ENCODE results near the gene IMPA2.
A peak's percentile ranks its signal among the peaks of the same experiment; 100 is the strongest.
"Not testable (repeated sequence)": the region's sequence is repeated elsewhere in the genome, so short reads cannot be mapped to it uniquely, and the experiment has no call there.

The IMPA2 gene

GRCh38 chr18:12056034-12056883, 75.0 kb downstream of the IMPA2 start:
- intact Hi-C loops (cut with DNase I): no loop called here
- peak in 1 of 42 donors; percentile 38 for DNase-seq

- intact Hi-C loops (cut with DNase I): no loop called here
- no peak for DNase-seq
Measured at GRCh38 chr18:12056884-12057402, 75.6 kb downstream of the IMPA2 start.

GRCh38 chr18:12057419-12058039, 76.2 kb downstream of the IMPA2 start:
- peak in 1 of 42 donors; percentile 34 for DNase-seq
- intact Hi-C loops (cut with DNase I): no loop called here

GRCh38 chr18:12059334-12060181, 78.3 kb downstream of the IMPA2 start:
- intact Hi-C loops (cut with DNase I): no loop called here
- no peak for DNase-seq

- intact Hi-C loops (cut with DNase I): no loop called here
- no peak for DNase-seq
Measured at GRCh38 chr18:12060182-12060870, 79.0 kb downstream of the IMPA2 start.

GRCh38 chr18:12061685-12062084, 80.4 kb downstream of the IMPA2 start:
- no peak for DNase-seq
- intact Hi-C loops (cut with DNase I): no loop called here

GRCh38 chr18:12062974-12063373, 81.7 kb downstream of the IMPA2 start:
- intact Hi-C loops (cut with DNase I): no loop called here
- no peak for DNase-seq

GRCh38 chr18:12064086-12064763, 82.9 kb downstream of the IMPA2 start:
- intact Hi-C loops (cut with DNase I): no loop called here
- no peak for DNase-seq

GRCh38 chr18:12065397-12065796, 84.1 kb downstream of the IMPA2 start:
- DNase-seq: no peak
- intact Hi-C loops (cut with DNase I): no loop called here

- no peak for DNase-seq
- intact Hi-C loops (cut with DNase I): no loop called here
Measured at GRCh38 chr18:12066910-12067511, 85.7 kb downstream of the IMPA2 start.

GRCh38 chr18:12067671-12068070, 86.4 kb downstream of the IMPA2 start:
- no peak for DNase-seq
- intact Hi-C loops (cut with DNase I): no loop called here

GRCh38 chr18:12068316-12068949, 87.1 kb downstream of the IMPA2 start:
- intact Hi-C loops (cut with DNase I); DNase-seq: not testable (repeated sequence)

GRCh38 chr18:12068950-12069320, 87.6 kb downstream of the IMPA2 start:
- intact Hi-C loops (cut with DNase I): no loop called here
- no peak for DNase-seq

GRCh38 chr18:12071066-12071465, 89.8 kb downstream of the IMPA2 start:
- DNase-seq; intact Hi-C loops (cut with DNase I): not testable (repeated sequence)

GRCh38 chr18:12072996-12073395, 91.7 kb downstream of the IMPA2 start:
- DNase-seq: no peak
- intact Hi-C loops (cut with DNase I): no loop called here

GRCh38 chr18:12074736-12075135, 93.4 kb downstream of the IMPA2 start:
- intact Hi-C loops (cut with DNase I): no loop called here
- peak in 1 of 42 donors; percentile 9 for DNase-seq

GRCh38 chr18:12076424-12077140, 95.3 kb downstream of the IMPA2 start:
- intact Hi-C loops (cut with DNase I): no loop called here
- DNase-seq: peak in 5 of 42 donors; percentile 12 to 48 (median 25)

All from head of caudate nucleus (tissue), 42 donors.